PC-3 (cell line): ENCODE results near the gene DRAM1. TPM values are rescaled to one million over a fixed set of nuclear protein-coding genes. Genes with fewer than 3 reads are reported as not detected.
"Not testable (repeated sequence)": the region's sequence is repeated elsewhere in the genome, so short reads cannot be mapped to it uniquely, and the experiment has no call there.

ENCODE experiments used
- ATAC-seq: fragments of 200-7000 bp; cut with Tn5 transposase; 2 replicates; pipeline ENCODE4 v1.9.1; 2020; ENCODE audit warnings: mild to moderate bottlenecking, moderate library complexity
- BruUV-seq: library from RNA; stranded (reverse); fragments of 400-500 nt; replicated peaks from 2 replicates; lab custom pipeline; 2021; lab: Mats Ljungman, UMichigan
- CTCF ChIA-PET: fragments of 300-600 bp; sonication (Branson Sonifier 250); formaldehyde crosslinking; loops from one replicate; lab custom pipeline; 2022; ENCODE audit warnings: antibody characterized with exemption; lab: Charles Lee
- POLR2A ChIA-PET: fragments of 300-600 bp; sonication (Branson Sonifier 250); formaldehyde crosslinking; loops from one replicate; lab custom pipeline; 2022; ENCODE audit warnings: antibody characterized with exemption; ENCODE audit not compliant: unreplicated experiment; lab: Charles Lee
- DNase-seq: peaks from one replicate; pipeline ENCODE4 v3.0.0-alpha.2; 2015
- H2AFZ ChIP-seq: fragments of 300-600 bp; sonication (generic); 2 replicates; pipeline ENCODE4 v1.6.0; 2016; ENCODE audit warnings: antibody characterized with exemption, low read length
- H3F3A ChIP-seq: fragments of 300-600 bp; sonication (generic); one replicate; pipeline ENCODE4 v1.6.0; 2017; ENCODE audit warnings: antibody characterized with exemption, low read length, control low read depth, mild to moderate bottlenecking; ENCODE audit not compliant: unreplicated experiment
- H3K27ac ChIP-seq: fragments of 300-600 bp; sonication (generic); 2 replicates; pipeline ENCODE4 v1.5.1; 2016; ENCODE audit warnings: mild to moderate bottlenecking, low read length
- H3K27me3 ChIP-seq: fragments of 300-600 bp; sonication (generic); 2 replicates; pipeline ENCODE4 v1.6.1; 2016; ENCODE audit warnings: low read length, mixed read lengths
- H3K36me3 ChIP-seq: fragments of 300-600 bp; sonication (generic); 2 replicates; pipeline ENCODE4 v1.6.1; 2016; ENCODE audit warnings: low read depth, mixed run types, low read length, mixed read lengths
- H3K4me1 ChIP-seq: fragments of 300-600 bp; sonication (generic); 2 replicates; pipeline ENCODE4 v1.5.1; 2016; ENCODE audit warnings: low read length; ENCODE audit not compliant: insufficient read depth
- H3K4me2 ChIP-seq: fragments of 300-600 bp; sonication (generic); 2 replicates; pipeline ENCODE4 v1.6.0; 2016; ENCODE audit warnings: low read length
- H3K4me3 ChIP-seq: fragments of 300-600 bp; sonication (generic); 2 replicates; pipeline ENCODE4 v1.5.1; 2016; ENCODE audit warnings: mild to moderate bottlenecking, low read length, mixed read lengths
- H3K79me2 ChIP-seq: fragments of 300-600 bp; sonication (generic); 2 replicates; pipeline ENCODE4 v1.6.1; 2017; ENCODE audit warnings: low read length, mixed read lengths
- H3K9ac ChIP-seq: fragments of 300-600 bp; sonication (generic); 2 replicates; pipeline ENCODE4 v1.6.0; 2016; ENCODE audit warnings: mild to moderate bottlenecking, low read length
- H3K9me2 ChIP-seq: fragments of 300-600 bp; sonication (generic); replicated peaks from 2 replicates; pipeline ENCODE4 v1.6.1; 2016; ENCODE audit warnings: mixed run types, low read length, mixed read lengths
- H3K9me3 ChIP-seq: fragments of 300-600 bp; sonication (generic); 2 replicates; pipeline ENCODE4 v1.6.1; 2016; ENCODE audit warnings: low read length, mixed read lengths
- H4K20me1 ChIP-seq: fragments of 300-600 bp; sonication (generic); 2 replicates; pipeline ENCODE4 v1.6.1; 2016; ENCODE audit warnings: low read length, mixed read lengths
- EZH2 ChIP-seq: fragments of 300-600 bp; sonication (generic); IDR thresholded peaks from one replicate; pipeline ENCODE4 v1.6.1; 2017; ENCODE audit warnings: antibody characterized with exemption, mild to moderate bottlenecking, low read length; ENCODE audit not compliant: unreplicated experiment
- EZH2phosphoT487 ChIP-seq: fragments of 300-600 bp; sonication (generic); IDR thresholded peaks from 2 replicates; pipeline ENCODE4 v1.6.1; 2018; ENCODE audit warnings: mild to moderate bottlenecking, antibody characterized with exemption, low read length, borderline replicate concordance
- intact Hi-C: fragments of 100-400 bp; cut with micrococcal nuclease; formaldehyde crosslinking; loops from 2 replicates; pipeline ENCODE4 v1.9.0; 2023
- total RNA-seq: library from RNA; depleted of rRNA; stranded (reverse); fragments of >200 nt; gene quantifications from 2 replicates; pipeline ENCODE4 v1.2.3, GENCODE V29; 2014
- TF ChIP-seq, protein P1 (sequence below): fragments of 300-600 bp; sonication (generic); conservative IDR thresholded peaks from 2 replicates; pipeline ENCODE4 v1.5.1; 2017; ENCODE audit warnings: antibody characterized with exemption, low read depth, mild to moderate bottlenecking, low read length

Gene DRAM1
- total RNA-seq, 1 experiment from 2014 or later: 5.2 TPM

DNA sequence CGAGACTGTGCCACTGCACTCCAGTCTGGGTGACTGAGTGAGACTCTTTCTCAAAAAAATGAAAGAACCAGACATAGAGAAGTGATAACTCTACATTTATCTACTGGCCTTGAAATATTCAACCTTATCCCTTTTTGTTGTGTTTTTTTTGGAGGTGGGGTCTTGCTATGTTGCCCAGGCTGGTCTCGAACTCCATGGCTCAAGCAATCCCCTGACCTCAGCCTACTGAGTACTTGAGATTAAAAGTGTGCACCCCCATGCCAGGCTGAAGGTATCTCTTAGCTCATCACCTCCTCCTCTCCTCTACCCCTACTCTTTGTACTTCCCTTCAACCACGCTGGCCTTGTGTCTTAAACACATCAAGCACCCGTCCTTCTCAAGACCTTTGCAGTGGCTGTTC is 3.8 kb downstream of the DRAM1 start:
- H2AFZ ChIP-seq: no peak overlapping the region
- CTCF ChIA-PET: interaction anchor here (0.5 kb wide), 1 partner anchor 10 kb away, joined by 3 read pairs; no protein-coding TSS in a partner anchor
- TF ChIP-seq EZH2phosphoT487 (no peak), EZH2 (no peak)
- TF ChIP-seq, protein P1, sequence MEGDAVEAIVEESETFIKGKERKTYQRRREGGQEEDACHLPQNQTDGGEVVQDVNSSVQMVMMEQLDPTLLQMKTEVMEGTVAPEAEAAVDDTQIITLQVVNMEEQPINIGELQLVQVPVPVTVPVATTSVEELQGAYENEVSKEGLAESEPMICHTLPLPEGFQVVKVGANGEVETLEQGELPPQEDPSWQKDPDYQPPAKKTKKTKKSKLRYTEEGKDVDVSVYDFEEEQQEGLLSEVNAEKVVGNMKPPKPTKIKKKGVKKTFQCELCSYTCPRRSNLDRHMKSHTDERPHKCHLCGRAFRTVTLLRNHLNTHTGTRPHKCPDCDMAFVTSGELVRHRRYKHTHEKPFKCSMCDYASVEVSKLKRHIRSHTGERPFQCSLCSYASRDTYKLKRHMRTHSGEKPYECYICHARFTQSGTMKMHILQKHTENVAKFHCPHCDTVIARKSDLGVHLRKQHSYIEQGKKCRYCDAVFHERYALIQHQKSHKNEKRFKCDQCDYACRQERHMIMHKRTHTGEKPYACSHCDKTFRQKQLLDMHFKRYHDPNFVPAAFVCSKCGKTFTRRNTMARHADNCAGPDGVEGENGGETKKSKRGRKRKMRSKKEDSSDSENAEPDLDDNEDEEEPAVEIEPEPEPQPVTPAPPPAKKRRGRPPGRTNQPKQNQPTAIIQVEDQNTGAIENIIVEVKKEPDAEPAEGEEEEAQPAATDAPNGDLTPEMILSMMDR: no peak
- no peaks in the 10 kb centered on the region for H3K36me3 ChIP-seq
- ATAC-seq (no peak), DNase-seq (no peak)
- H4K20me1 ChIP-seq: no peaks in the 10 kb centered on the region
- no peaks in the 10 kb centered on the region for H3K27me3 ChIP-seq
- H3K79me2 ChIP-seq: peaks cover 7% of the 10 kb centered on the region; the same call in 1 of the 2 replicates
- no peak overlapping the region for H3K27ac ChIP-seq
- H3F3A ChIP-seq: no peaks in the 10 kb centered on the region
- intact Hi-C loops: no loop called here
- no peak overlapping the region for H3K4me2 ChIP-seq
- POLR2A ChIA-PET: interaction anchor here (0.5 kb wide), 1 partner anchor 192 kb away, joined by 4 read pairs; no protein-coding TSS in a partner anchor
- no peaks in the 10 kb centered on the region for H3K9me2 ChIP-seq
- H3K9me3 ChIP-seq: no peaks in the 10 kb centered on the region
- H3K4me1 ChIP-seq: peaks cover 12% of the 10 kb centered on the region
- BruUV-seq: no TSS peak
- no peak overlapping the region for H3K9ac ChIP-seq
- H3K4me3 ChIP-seq: no peak overlapping the region

DNA sequence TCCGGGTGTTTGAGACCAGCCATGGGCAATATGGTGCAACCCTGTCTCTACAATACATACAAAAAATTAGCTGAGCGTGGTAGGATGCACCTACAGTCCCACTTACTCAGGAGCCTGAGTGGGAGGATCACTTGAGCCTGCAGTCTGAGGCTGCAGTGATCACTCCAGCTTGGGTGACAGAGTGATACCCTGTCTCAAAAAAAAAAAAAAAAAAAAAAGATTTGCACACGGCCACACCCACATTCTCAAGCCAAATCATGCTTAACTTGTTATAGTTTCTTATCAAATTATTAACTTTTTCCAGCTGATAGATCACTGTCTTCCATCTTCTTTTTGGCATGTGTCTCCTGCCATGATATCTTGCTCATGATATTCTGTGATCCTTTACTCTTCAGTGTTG is 6.8 kb downstream of the DRAM1 start:
- Histone ChIP-seq H3K27me3 (no peaks in the 10 kb centered on the region), H3K9me3 (no peaks in the 10 kb centered on the region), H3K4me3 (no peak overlapping the region), H3K79me2 (no peaks in the 10 kb centered on the region), H3K9me2 (no peaks in the 10 kb centered on the region), H3K9ac (no peak overlapping the region), H3K27ac (no peak overlapping the region), H3F3A (no peaks in the 10 kb centered on the region), H4K20me1 (no peaks in the 10 kb centered on the region), H2AFZ (no peak overlapping the region), H3K4me1 (no peaks in the 10 kb centered on the region), H3K36me3 (no peaks in the 10 kb centered on the region), H3K4me2 (no peak overlapping the region)
- TF ChIP-seq EZH2 (no peak), EZH2phosphoT487 (no peak)
- TF ChIP-seq, protein P1: no peak
- DNase-seq: no peak
- ChIA-PET CTCF (no interaction called here), POLR2A (no interaction called here)
- no TSS peak for BruUV-seq
- intact Hi-C loops: no loop called here
- no peak for ATAC-seq

DNA sequence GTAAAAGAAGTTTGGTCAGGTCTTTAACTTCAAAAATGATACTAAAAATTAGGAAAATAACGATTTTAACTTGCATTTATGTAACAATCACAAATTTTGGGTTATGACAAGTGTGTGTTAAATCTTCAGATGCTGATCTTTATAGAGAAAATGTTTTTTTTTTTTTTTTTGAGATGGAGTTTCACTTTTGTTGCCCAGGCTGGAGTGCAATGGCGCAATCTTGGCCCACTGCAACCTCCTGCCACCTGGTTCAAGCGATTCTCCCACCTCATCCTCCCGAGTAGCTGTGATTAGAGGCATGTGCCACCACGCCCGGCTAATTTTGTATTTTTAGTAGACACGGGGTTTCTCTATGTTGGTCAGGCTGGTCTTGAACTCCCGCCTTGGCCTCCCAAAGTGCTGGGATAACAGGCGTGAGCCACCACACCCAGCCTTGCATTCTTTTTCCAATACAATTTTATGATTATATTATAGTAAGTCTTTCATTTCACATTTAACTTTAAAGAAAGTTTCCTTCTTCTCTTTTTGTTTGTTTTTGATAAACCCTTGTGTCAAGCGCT is 7.5 kb downstream of the DRAM1 start:
- H4K20me1 ChIP-seq, H3K4me2 ChIP-seq, H3K27me3 ChIP-seq, POLR2A ChIA-PET, H2AFZ ChIP-seq, H3K36me3 ChIP-seq, H3K9me2 ChIP-seq, ATAC-seq, H3K4me3 ChIP-seq, H3F3A ChIP-seq, BruUV-seq, H3K27ac ChIP-seq, H3K9me3 ChIP-seq, intact Hi-C loops, DNase-seq, CTCF ChIA-PET, H3K9ac ChIP-seq, H3K4me1 ChIP-seq, H3K79me2 ChIP-seq: not testable (repeated sequence)
